Thoracic aorta (tissue), 2 donors: ENCODE results near the gene KRTAP25-1. TPM values are rescaled to one million over a fixed set of nuclear protein-coding genes. Genes with fewer than 3 reads are reported as not detected.

Source experiments
- ATAC-seq: fragments of 150-250 bp; one replicate; pipeline ENCODE4 v1.8.0; 2017; ENCODE audit warnings: low read depth; ENCODE audit not compliant: insufficient number of reproducible peaks, low FRiP score
- DNase-seq: peaks from one replicate; pipeline ENCODE4 v3.0.0-alpha.2; 2020; ENCODE audit warnings: low spot score
- H3K27ac ChIP-seq, 2 donors: fragments of 200-600 bp; sonication (generic); 1 replicate in 1 of 2; 2 replicates in 1 of 2; pipeline ENCODE4 v1.5.1; 2016; ENCODE audit warnings: mild to moderate bottlenecking in 2 of 2, moderate library complexity in 2 of 2
- H3K27me3 ChIP-seq: fragments of 200-600 bp; sonication (generic); replicated peaks from 2 replicates; pipeline ENCODE4 v1.6.0; 2016; ENCODE audit warnings: mild to moderate bottlenecking; ENCODE audit not compliant: insufficient read depth
- H3K36me3 ChIP-seq: fragments of 200-600 bp; sonication (generic); one replicate; pipeline ENCODE4 v1.5.1; 2016
- H3K4me1 ChIP-seq, 2 donors: fragments of 200-600 bp; sonication (generic); 1 replicate in 1 of 2; 2 replicates in 1 of 2; pipeline versions ENCODE4 v1.5.1 to v1.6.0; 2016; ENCODE audit warnings: low read depth in 2 of 2, mild to moderate bottlenecking in 1 of 2; ENCODE audit not compliant: control insufficient read depth in 1 of 2
- H3K4me3 ChIP-seq: fragments of 200-600 bp; sonication (generic); 2 replicates; pipeline ENCODE4 v1.5.1; 2016; ENCODE audit warnings: mild to moderate bottlenecking
- H3K9me3 ChIP-seq: fragments of 200-600 bp; sonication (generic); 2 replicates; pipeline ENCODE4 v1.5.1; 2016
- CTCF ChIP-seq: fragments of 200-600 bp; sonication (generic); IDR thresholded peaks from one replicate; pipeline ENCODE4 v1.5.1; 2019; ENCODE audit warnings: antibody characterized with exemption
- total RNA-seq, 2 donors: library from RNA; depleted of rRNA; stranded (reverse); fragments of >200 nt; gene quantifications; one replicate each; pipeline versions ENCODE4 v1.1.0 to v1.2.3, GENCODE V29; 2016

KRTAP25-1 gene
- total RNA-seq, 2 donors from 2014 or later, result not detected

GRCh38 chr21:30271156-30271555, 18.2 kb downstream of the KRTAP25-1 start:
- no peak overlapping the region for H3K4me3 ChIP-seq
- no peaks in the 10 kb centered on the region for H3K9me3 ChIP-seq
- DNase-seq, result no peak
- ATAC-seq, result no peak
- no peak overlapping the region for H3K27ac ChIP-seq
- no peaks in the 10 kb centered on the region for H3K36me3 ChIP-seq
- H3K27me3 ChIP-seq, result no peaks in the 10 kb centered on the region
- no peak for TF ChIP-seq CTCF
- peaks cover 3 to 18% of the 10 kb centered on the region in 2 donors for H3K4me1 ChIP-seq

- TF ChIP-seq CTCF, result no peak
- no peak for ATAC-seq
- H3K9me3 ChIP-seq, result no peaks in the 10 kb centered on the region
Measured at GRCh38 chr21:30269803-30270530, 19.3 kb downstream of the KRTAP25-1 start.

GRCh38 chr21:30268608-30269197, 20.6 kb downstream of the KRTAP25-1 start:
- Histone ChIP-seq H3K27ac (no peak overlapping the region), H3K4me1 (peaks cover 3 to 18% of the 10 kb centered on the region in 2 donors), H3K9me3 (no peaks in the 10 kb centered on the region), H3K36me3 (no peaks in the 10 kb centered on the region), H3K27me3 (no peaks in the 10 kb centered on the region), H3K4me3 (no peak overlapping the region)
- no peak for ATAC-seq
- DNase-seq, result no peak
- no peak for TF ChIP-seq CTCF

More at GRCh38 chr21:30269803-30270530, 19.3 kb downstream of the KRTAP25-1 start:
- no peak for DNase-seq
- H3K36me3 ChIP-seq, result no peaks in the 10 kb centered on the region
- H3K27ac ChIP-seq, result no peak overlapping the region
- H3K4me3 ChIP-seq, result no peak overlapping the region
- peaks cover 3 to 18% of the 10 kb centered on the region in 2 donors for H3K4me1 ChIP-seq
- no peaks in the 10 kb centered on the region for H3K27me3 ChIP-seq

GRCh38 chr21:30257773-30258172, 31.5 kb downstream of the KRTAP25-1 start:
- H3K4me3 ChIP-seq, result no peak overlapping the region
- ATAC-seq, result no peak
- no peaks in the 10 kb centered on the region for H3K4me1 ChIP-seq
- DNase-seq, result no peak
- no peaks in the 10 kb centered on the region for H3K27me3 ChIP-seq
- no peaks in the 10 kb centered on the region for H3K9me3 ChIP-seq
- no peak for TF ChIP-seq CTCF
- no peaks in the 10 kb centered on the region for H3K36me3 ChIP-seq
- H3K27ac ChIP-seq, result no peak overlapping the region

- no peaks in the 10 kb centered on the region for H3K4me1 ChIP-seq
- H3K27ac ChIP-seq, result no peak overlapping the region
- ATAC-seq, result no peak
- DNase-seq, result no peak
- TF ChIP-seq CTCF, result no peak
- H3K27me3 ChIP-seq, result no peaks in the 10 kb centered on the region
- no peaks in the 10 kb centered on the region for H3K36me3 ChIP-seq
- no peaks in the 10 kb centered on the region for H3K9me3 ChIP-seq
- no peak overlapping the region for H3K4me3 ChIP-seq
Measured at GRCh38 chr21:30256100-30256499, 33.2 kb downstream of the KRTAP25-1 start.
